ENCODE measurements around the gene EPHX1. TPM values are rescaled to one million over a fixed set of nuclear protein-coding genes. Genes with fewer than 3 reads are reported as not detected.

Gene EPHX1
- total and polyA plus RNA-seq, 10 of the 15 experiments (the other 5 are each of a cell fraction or from before 2014, with no cell fraction given): 0.33 to 2.9 (median 0.78) TPM; not detected in 2

GRCh38 chr1:225830841-225831240 is 20.9 kb downstream of the EPHX1 start (continued):
- TF ChIP-seq PRDM15 (CRISPR knock-in tag; IDR thresholded peaks at IDR 0.05): no peak
- no peak for TF ChIP-seq POU2F2 (IDR thresholded peaks at IDR 0.05; ENCODE audit: borderline replicate concordance, low read depth, low read length)
- TF ChIP-seq NFYA (IDR thresholded peaks at IDR 0.05; ENCODE audit: borderline replicate concordance, low read depth, low read length): no peak
- TF ChIP-seq EP300 (IDR thresholded peaks at IDR 0.05; ENCODE audit: borderline replicate concordance in 1 of 2, control insufficient read depth in 1 of 2, low read depth in 2 of 2, low read length in 2 of 2): no peak

GRCh38 chr1:225834417-225835329 is 24.7 kb downstream of the EPHX1 start:
- ChIA-PET POLR2A (interaction anchor here (0.6 to 0.7 kb wide), 3 partner anchors 26 to 490 kb away, joined by 3 read pairs; no protein-coding TSS in a partner anchor), RAD21 (ENCODE audit: unreplicated experiment) (interaction anchor here (0.5 kb wide), 1 partner anchor 67 kb away, joined by 4 read pairs; no protein-coding TSS in a partner anchor), SMC1A (ENCODE audit: uncharacterized antibody, unreplicated experiment) (no interaction called here), CTCF (no interaction called here)
- Histone ChIP-seq H3K9me3 (replicated peaks; ENCODE audit: control insufficient read depth, insufficient read depth, low read length) (no peaks in the 10 kb centered on the region), H3K79me2 (ENCODE audit: control insufficient read depth, insufficient read depth, low read length) (no peaks in the 10 kb centered on the region), H3K4me2 (ENCODE audit: control insufficient read depth, insufficient read depth) (no peak overlapping the region), H3K27ac (ENCODE audit: control insufficient read depth, insufficient read depth) (no peak overlapping the region), H3K36me3 (ENCODE audit: control insufficient read depth in 2 of 2, insufficient read depth in 2 of 2, low read length in 1 of 2) (no peaks in the 10 kb centered on the region), H3K4me3 (no peak overlapping the region), H3K27me3 (replicated peaks in 1 of 2; ENCODE audit: control insufficient read depth in 2 of 2, insufficient read depth in 2 of 2, low read length in 1 of 2) (no peaks in the 10 kb centered on the region), H3K4me1 (ENCODE audit: control insufficient read depth, insufficient read depth, low read length) (no peaks in the 10 kb centered on the region), H2AFZ (ENCODE audit: control insufficient read depth, low read depth, low read length) (no peak overlapping the region), H4K20me1 (ENCODE audit: control insufficient read depth, insufficient read depth) (no peaks in the 10 kb centered on the region), H3K9ac (ENCODE audit: control insufficient read depth, insufficient read depth, low read length) (no peak overlapping the region)
- intact Hi-C loops (cut with micrococcal nuclease; ENCODE audit: unreplicated experiment) (no loop called here), in situ Hi-C loops (cut with MboI) (no loop called here)
- ATAC-seq (no peak), FAIRE-seq (no peak), DNase-seq (ENCODE audit: low read depth, low spot score) (no peak)
- BruUV-seq (replicated peaks): no TSS peak
- WGBS (ENCODE audit: insufficient coverage, insufficient replicate concordance, low lambda C conversion rate, missing lambda C conversion rate): 31% methylated on average over 7 of the region's 7 CpGs
- no peak for TF ChIP-seq STAT1 (conservative IDR thresholded peaks at IDR 0.05)
- no peak for TF ChIP-seq TCF12 (IDR thresholded peaks at IDR 0.05; ENCODE audit: low read depth, low read length)
- no peak for TF ChIP-seq SUPT20H (IDR thresholded peaks at IDR 0.05; ENCODE audit: borderline replicate concordance, control insufficient read depth, low read depth, low read length)
- no peak for TF ChIP-seq CEBPB (IDR thresholded peaks at IDR 0.05; ENCODE audit: borderline replicate concordance in 1 of 2, low read depth in 2 of 2, low read length in 2 of 2)
- TF ChIP-seq, protein P1, sequence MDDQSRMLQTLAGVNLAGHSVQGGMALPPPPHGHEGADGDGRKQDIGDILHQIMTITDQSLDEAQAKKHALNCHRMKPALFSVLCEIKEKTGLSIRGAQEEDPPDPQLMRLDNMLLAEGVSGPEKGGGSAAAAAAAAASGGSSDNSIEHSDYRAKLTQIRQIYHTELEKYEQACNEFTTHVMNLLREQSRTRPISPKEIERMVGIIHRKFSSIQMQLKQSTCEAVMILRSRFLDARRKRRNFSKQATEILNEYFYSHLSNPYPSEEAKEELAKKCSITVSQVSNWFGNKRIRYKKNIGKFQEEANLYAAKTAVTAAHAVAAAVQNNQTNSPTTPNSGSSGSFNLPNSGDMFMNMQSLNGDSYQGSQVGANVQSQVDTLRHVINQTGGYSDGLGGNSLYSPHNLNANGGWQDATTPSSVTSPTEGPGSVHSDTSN (IDR thresholded peaks at IDR 0.05; ENCODE audit: insufficient replicate concordance, low read depth, low read length): no peak
- no peak for TF ChIP-seq CEBPZ (IDR thresholded peaks at IDR 0.05; ENCODE audit: low read depth, low read length)
- no peak for TF ChIP-seq SMAD5 (IDR thresholded peaks at IDR 0.05; ENCODE audit: low read depth)
- TF ChIP-seq ZSCAN29 (IDR thresholded peaks at IDR 0.05): no peak
